Activated CD4-positive, alpha-beta T cell treated with anti-CD3 and anti-CD28 coated beads, Interleukin-2, amount 50 U/mL, for 24 hours (primary cell): ENCODE data around the gene ZNF619.
A peak's percentile ranks its signal among the peaks of the same experiment; 100 is the strongest.

Experiments used
- DNase-seq, 2 donors: peaks; one replicate each; pipeline ENCODE4 v3.0.0-alpha.2; 2020; ENCODE audit warnings: low read depth in 1 of 2, low spot score in 1 of 2

Gene ZNF619

DNA sequence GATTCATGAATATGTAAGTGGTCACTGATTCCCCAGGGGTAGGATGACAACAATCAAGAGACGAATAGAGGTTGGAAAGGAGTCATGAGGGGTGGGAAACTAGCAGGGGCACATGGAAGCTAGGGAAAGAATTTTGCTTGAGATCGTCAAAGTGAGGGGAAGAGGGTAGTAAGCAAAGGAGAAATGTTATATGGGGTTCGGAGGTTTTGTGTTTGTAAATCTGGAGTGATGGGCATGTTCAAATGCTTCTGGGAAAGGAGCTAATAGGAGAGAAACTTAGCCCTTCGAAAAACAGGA is 11.9 kb upstream of the ZNF619 start:
- DNase-seq, result no peak

DNA sequence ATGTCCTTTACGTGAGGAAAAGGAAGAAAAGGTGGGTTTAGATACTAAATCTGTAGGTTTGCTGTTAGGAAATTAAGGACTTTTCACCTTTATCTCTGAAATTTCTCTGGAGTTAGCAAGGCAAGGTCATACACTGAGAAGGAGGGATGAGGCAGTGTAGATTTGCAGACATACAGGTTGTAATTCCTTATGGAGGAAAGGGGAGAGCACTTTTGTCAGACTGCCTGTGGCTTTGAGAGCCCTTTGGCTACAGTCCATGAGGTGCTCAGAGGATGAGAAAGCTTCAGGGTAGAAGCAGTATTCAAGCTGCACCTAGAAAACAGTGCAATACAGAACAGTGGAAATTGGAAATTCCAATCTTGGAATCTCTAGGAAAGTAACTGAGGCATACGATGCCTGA is 11.5 kb upstream of the ZNF619 start:
- no peak for DNase-seq

DNA sequence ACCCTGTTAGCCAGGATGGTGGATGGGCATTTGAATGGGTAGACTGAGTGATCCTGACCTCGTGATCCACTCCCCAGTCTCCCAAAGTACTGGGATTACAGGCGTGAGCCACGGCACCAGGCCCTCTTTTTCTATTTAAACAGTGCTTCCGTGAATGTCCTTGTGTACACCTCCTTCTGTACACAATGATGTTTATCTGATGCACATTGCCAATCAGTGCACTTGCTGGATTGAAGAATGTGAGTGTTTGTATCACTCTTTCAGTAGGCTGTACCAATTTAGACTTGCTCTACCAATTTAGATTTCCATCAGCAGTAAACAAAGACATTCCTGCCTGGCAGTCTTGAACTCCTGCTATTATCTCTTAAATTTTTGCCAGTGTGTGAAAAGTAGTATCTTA is 8.9 kb upstream of the ZNF619 start:
- no peak for DNase-seq

DNA sequence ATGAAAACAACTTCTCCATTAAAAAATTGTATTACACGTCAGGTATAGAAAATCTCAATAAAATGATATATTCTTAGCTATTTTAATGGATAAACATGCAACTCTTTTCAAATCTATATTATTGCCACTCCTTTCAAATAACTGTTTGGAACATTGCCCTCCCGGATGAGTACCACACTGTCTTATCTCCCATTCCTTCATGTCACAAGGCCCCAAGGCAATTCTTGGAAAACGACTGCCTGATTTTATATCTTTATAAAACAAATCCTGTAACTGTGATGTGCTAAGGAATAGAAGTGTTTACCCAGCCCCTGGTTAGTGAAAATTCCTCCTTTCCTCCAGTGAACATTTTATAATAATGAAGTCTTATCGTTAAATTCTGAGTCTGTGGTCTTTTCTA is 6.2 kb upstream of the ZNF619 start:
- no peak for DNase-seq

DNA sequence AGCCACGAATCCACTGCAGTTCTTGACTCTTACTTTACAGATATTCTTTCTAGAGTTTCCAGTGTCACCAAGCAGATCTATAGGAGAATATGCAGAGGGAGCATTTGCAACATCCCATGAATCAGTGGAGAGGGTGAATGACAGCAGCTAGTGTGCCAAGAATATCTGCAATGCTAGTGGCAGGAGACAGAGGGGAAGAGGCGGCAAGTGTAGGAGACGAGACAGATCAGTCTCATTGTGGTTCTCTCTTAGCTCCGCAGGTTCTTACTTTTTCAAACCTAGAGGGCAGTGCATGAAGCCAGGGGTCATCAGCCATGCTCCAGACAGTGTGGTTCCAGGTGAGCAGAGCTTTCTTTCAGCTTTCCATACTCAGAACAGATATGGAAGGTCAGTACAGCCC is 744 bp downstream of the ZNF619 start:
- no peak for DNase-seq

DNA sequence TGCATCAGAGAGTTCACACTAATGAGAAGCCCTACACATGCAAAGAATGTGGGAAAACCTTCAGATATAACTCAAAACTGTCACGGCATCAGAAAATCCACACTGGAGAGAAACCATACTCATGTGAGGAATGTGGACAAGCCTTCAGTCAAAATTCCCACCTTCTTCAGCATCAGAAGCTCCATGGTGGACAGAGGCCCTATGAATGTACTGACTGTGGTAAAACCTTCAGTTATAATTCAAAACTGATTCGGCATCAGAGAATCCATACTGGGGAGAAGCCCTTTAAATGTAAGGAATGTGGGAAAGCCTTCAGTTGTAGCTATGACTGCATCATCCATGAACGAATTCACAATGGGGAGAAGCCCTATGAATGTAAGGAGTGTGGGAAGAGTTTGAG is 10.2 kb downstream of the ZNF619 start:
- no peak for DNase-seq

DNA sequence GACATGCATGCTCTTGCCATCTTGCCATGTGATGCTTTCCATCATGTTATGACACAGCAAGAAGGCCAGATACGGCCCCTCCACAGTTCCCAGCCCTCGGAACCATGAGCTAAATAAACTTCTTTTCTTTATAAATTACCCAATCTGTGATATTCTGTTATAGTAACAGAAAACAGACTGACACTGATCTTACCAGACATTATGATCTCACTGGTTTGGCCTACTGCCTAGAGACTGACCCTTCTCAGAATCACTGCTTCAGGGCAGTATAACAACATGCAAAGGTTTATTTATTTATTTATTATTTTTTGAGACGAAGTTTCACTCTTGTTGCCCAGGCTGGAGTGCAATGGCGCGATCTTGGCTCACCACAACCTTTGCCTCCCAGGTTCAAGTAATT is 14.0 kb downstream of the ZNF619 start:
- no peak for DNase-seq

DNA sequence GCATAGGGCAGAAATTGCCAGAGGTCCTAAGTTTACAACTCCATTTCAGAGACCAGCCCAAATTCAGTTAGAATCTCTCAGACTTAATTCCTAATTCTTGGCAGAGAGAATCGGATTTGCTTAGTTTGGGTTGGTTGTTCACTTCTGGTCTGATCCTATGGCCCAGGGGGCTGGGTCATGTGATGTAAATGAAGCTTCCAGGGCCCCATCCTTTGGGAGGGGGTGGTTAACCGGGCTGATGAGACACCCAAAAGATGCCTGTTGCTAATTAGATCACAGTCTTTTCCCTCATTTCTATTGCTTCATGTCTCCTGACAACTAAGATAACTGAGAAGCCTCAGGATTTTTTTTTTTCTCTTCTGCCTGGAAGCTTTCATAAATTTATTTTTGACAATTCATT is 17.8 kb downstream of the ZNF619 start:
- DNase-seq, result no peak

DNA sequence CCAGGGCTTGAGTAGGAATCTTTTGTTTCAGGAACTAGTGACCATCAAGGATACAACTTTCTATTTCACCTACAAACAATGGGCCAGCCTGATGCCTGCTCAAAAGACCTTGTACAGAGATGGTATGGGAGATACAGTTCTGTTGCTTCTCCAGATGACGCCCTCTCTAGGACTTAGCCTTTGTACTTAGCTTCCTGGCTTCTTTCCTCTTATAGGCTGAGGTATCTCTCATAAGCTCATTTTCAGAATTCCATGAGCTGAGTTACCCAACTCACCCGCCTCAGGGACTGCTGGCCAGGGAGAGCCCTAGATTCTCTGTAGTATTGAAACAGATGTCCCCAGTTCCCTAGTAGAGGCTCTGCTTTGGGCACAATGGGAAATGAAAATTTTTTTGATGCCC is 20.4 kb downstream of the ZNF619 start:
- DNase-seq, result no peak

DNA sequence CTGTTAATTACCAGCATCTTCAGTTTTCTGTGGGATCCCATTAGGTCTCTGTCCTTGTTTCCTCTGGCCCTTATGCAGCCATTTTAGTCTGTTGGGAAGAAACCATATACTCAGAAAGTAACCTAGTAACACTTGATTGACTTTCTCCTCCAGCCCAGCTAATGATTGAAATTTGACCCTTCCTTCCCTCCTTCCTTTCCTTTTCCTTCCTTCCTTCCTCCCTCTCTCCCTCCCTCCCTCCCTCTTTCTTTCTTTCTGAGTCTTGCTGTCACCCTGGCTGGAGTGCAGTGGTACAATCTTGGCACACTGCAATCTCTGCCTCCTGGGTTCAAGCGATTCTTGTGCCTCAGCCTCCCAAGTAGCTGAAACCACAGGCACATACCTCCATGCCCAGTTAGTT is 23.0 kb downstream of the ZNF619 start:
- no peak for DNase-seq

DNA sequence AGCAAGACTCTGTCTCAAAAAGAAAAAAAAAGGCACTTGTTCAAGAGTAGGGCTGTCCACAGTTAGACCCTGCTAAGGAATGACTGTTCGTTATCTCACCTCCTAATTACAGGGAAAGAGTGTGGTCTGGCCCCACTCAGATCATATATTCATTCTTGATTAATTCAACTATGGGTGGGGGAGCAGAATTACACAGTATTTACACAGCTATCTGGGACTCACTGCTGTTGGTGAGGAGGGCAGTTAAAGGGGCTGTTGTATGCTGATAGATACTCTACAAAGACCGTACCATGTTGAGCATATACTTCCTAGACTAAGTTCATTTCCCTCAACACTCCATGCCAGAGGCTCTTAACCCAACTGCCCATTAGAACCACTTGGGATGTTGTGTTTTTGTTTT is 25.1 kb downstream of the ZNF619 start:
- DNase-seq, result no peak

DNA sequence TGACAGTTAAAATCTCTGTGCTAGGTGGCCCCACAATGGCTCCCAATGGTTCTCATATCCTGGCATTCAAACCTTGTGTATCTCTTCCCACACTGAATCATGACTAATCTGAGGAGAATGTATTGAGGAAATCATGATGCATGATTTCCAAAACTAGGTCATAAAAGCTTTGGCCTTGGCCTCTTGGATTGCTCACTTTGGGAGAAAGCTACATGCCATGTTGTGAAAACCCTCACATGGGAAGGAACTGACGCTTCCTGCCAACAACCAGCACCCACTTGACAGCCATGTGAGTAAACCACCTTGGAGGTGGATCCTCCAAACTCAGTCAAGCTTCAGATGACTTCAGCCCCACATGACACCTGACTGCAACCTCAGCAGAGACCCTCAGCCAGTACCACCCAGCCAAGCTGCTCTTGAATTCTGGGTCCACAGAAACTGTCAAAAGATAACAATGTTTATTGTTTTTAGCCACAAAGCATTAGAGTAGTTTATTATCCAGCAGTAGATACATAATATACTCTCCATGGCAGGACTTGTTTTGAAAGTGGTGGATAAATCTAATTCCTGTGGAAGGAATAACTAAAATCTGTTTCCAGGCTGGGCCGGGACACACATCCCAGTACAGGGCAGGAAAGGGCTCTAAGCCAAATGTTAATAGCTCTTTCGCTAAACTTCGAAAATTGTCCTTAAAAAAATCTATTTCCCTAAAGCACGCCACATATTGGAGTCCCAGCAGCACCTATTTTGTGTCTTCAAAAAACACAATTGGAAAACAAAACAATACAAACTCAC is 27.9 kb downstream of the ZNF619 start:
- DNase-seq, result no peak

DNA sequence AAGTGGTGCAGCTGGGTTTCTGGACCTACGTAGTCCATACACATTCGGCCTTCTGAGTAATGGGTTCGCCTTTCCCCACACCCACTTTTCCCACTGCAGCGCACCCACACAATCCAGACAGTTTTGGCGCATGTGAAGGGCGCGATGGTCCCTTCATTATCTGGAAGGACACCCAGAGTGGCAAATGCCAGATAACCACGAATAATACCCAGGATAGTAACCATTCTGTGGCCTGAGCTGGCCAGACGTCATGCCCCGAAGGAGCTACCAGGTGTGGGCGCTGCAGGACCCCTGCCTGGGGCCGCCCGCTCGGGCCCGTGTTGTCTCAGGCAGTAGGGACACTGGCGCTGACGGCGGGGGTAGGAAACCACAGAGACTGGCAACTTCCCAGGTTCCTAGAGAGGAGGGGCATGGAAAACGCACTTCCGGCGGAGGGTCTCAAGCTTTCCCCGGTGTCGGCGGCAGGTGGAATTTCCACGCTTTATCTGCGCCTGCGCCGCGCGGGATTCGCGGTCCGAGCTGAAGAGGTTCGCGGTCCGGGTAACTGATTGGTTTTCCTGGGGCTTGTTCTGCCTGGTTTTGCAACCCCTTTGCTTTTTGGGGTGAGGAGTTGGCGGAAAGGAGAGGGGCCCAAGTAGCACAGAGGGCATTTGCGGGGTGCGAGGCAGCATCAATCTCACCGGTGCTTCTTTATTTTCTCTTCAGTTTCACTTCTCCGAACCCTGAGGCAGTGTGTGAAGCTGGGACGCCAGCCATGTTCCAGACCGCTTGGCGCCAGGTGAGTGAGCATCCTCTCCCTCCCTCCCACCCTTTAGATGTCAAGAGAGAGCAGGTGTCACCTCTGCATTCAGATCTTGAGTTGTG is 28.9 kb downstream of the ZNF619 start, which contains the start of gene ZNF620:
Gene ZNF620 (plus strand): TSS at position 441 of the 864 bp plus-strand sequence. CDS start 314 bp downstream, at position 755.
- peak; percentile 4 to 43 for DNase-seq

DNA sequence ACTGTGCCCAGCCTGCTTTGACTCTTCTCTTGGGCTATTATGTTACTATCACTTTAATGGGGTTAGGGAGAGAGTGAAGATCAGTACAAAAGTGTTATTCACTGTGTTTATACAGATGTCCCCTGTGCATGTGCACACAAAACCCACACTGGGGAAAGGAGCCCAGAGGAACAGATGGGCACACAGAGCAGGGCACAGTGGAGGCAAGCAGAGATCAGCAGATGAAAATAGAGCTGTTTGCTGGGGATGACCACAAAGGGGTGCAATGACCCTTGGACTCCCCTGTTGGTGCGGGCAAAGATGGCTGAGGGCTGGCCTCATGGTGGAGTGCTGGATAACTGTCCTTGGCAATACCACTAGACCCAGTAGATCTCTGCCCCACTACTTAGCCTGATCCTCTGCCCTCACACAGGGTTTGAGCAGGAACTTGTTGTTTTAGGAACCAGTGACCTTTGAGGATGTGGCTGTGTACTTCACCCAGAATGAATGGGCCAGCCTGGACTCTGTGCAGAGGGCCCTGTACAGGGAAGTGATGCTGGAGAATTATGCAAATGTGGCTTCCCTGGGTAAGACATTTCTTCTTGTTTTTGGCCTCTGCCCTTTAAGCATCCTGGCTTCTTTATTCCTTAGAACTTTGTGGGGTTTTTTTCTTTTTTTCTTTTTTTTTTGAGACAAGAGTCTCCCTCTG is 34.3 kb downstream of the ZNF619 start:
- no peak for DNase-seq

DNA sequence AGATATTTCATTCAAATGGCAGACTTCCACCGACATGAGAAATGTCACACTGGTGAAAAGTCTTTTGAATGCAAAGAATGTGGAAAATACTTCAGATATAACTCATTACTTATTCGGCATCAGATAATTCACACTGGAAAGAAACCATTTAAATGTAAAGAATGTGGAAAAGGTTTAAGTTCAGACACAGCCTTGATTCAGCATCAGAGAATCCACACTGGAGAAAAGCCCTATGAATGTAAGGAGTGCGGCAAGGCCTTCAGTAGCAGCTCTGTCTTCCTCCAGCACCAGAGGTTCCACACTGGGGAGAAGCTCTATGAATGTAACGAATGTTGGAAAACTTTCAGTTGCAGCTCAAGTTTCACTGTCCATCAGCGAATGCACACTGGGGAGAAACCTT is 39.3 kb downstream of the ZNF619 start:
- DNase-seq, result no peak

DNA sequence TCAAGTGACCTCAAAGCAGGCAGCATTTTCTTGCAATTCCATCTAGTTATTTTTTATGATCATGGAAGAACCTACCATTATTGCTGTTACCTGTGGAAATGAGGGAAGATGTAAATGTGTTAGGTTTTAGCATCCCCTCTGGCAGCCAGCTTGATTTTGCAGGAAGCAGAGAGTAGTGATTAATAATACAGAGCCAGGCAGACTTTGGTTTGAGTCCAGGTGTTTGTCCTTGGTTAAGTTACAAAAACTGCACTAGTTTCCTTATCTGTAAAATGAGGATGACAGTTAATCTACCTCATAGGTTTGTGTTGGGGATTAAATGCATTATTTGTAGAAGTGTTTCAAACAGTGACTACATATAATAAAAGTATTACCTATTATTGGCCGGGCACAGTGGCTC is 41.1 kb downstream of the ZNF619 start:
- DNase-seq, result no peak

DNA sequence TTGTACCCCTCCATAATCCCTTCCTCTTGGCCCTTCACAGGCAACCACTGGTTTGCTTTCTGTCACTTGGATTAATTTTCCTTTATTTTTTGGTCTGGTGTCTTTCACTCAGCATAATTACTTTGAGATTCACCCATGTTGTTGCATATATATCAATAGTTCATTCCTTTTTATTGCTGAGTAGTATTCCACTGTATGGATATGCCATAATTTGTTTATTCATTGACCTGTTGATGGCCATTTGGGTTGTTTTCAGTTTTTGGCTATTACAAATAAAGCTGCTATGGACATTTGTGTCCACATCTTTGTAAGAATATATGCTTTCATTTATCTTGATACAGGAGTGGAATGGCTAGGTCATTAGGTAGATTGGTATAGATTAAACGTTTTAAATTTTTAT is 41.9 kb downstream of the ZNF619 start:
- DNase-seq, result no peak

DNA sequence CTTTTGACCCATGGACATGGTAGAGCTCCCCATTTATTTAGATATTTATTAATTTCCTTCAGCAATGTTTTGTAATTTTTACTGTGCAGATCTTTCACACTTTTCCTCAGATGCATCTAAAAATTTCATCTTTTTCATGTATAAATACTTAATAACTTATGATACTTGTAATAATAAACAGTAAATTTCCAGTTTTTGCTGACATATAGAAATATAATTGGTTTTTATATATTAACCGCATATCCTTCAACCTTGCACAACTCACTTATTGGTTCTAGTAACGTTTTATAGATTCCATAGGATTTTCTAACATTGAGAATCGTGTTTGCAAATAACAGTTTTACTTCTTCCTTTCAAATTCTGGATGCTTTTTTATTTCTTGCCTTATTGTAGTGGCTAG is 44.3 kb downstream of the ZNF619 start:
- DNase-seq, result no peak

DNA sequence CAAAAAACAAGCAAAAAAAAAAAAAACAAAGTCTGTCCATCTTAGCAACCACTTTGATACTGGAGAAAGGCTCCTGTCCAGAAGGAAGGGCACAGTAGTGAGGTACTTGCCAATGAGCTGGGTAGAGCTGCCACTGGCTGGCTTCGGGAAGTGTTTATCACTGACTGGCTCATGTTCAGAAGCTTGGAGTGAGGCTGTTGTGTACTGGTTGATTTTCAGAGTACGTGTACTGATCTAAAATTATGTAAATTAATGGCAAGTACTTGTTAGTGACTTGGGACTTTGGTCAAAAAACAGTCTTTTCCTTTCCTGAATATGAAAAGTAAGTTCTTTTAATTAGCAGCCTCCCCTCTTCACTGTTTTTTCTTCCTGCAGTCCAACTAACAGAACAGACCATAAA is 46.9 kb downstream of the ZNF619 start:
- no peak for DNase-seq

DNA sequence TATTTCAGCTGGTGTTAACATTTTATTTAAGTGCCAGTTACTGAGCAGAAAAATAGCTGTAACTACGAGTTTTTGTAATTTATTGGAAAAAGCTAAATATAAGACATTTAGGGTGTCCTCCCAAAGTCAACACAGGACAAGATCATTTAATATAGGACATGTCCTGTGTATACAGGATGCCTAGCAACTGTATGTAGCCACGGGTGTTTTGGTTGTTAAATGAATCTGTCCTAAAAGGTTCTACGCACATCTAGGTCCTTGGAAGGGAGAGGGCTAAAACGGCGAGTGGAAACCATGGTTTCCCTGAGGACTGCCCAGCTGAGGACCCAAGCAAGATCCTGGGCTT is 47.3 kb downstream of the ZNF619 start:
- DNase-seq, result no peak

DNA sequence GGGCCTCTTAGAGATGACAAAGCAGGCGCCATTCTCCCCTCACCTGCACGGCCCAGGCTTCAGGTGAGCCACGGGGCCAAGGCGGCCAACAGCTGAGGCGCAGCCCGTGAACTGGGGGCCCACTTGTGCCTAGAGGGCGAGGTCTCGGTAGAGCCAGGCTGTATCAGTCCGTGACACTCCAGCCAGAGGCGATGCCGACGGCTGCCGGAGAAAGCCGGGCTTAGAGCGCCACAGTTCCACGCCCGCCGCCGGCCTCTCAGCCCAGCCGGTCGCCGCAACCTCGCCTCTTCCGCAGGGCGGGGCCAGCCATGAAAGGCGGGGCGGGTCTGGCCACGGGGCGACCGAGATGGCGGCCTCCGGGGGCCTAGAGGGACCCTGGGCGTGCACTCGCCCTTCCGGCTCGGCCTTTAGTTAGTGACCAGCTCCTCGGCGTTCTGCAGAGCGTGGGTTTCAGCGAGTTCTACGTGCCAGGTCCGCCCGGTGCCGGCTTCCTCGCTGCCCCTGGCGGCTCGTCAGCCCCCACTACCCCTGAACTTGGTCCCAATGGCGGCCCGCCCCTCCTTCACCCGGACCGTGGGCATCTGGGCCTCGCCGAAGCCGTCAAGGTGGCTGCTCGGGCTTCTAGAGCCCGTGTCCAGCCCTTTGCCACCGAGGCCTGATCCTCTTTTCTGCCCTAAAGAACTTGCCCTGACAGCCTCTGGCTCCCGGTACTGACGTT is 47.8 kb downstream of the ZNF619 start, which contains the start of gene ZNF621:
Gene ZNF621 (plus strand): TSS at position 393 of the 718 bp plus-strand sequence. CDS start 881 bp downstream, outside the sequence.
- peak; percentile 54 to 70 for DNase-seq
